T47D (cell line): ENCODE data around the gene DAB2IP.
A peak's percentile ranks its signal among the peaks of the same experiment; 100 is the strongest.

ENCODE experiments used
- DNase-seq, 2 experiments: peaks; one replicate each; pipeline versions ENCODE4 v3.0.0 to v3.0.0-alpha.2; 2011 to 2012; ENCODE audit warnings: low read depth in 1 of 2, low spot score in 1 of 2
- JUND ChIP-seq: IDR thresholded peaks from 2 replicates; pipeline ENCODE4 v1.6.1; 2012; ENCODE audit warnings: low read depth
- in situ Hi-C: cut with HindIII; loops from 2 replicates; pipeline ENCODE4 v1.10.0; 2016; ENCODE audit warnings: low sequenced_read_pairs, low pct_unique_long_range_greater_than_20kb

The DAB2IP gene

GRCh38 chr9:121750259-121750714, 98.9 kb downstream of the DAB2IP start:
- no peak for TF ChIP-seq JUND
- in situ Hi-C loops = no loop called here
- no peak for DNase-seq

GRCh38 chr9:121750715-121751623, 99.5 kb downstream of the DAB2IP start:
- TF ChIP-seq JUND = no peak
- in situ Hi-C loops = no loop called here
- DNase-seq = peak in 1 of 2 experiments; percentile 47

DNA sequence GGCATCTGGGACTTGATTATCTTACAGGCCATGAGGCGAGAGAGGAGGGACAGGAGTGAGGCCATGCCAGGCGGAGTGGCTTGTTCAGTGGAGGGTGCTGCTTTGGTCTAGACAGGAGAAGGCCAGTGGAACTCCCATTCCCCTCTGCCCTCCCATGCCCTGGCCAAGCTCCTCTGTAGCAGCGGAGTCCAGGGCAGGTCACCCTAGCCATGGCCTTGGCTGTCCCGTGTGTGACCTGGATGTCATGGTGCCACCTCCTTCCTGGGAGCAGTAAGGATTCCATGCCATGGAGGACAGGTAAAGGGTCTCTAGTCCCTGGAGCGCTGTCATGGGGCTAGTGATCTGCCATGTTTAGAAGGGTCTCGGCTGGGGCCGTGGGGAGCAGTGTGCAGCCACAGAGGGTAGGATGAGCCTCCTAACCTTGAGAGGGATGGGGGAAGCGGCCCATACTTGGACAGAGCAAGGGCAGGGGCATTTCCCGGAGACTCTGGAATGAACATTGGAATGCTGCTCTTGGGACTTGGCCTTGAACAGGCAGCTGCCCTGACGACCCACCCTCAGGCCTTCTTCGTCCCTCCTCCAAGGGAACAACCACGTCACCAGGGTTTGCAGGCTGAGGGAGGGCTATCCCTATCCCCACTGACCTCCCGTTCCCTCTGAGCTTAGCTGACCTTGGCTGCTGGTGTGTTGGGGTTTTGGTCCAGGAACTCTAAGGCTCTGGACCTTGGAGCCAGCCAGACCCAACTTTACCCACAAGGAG, 100.4 kb downstream of the DAB2IP start:
- no peak for TF ChIP-seq JUND
- in situ Hi-C loops = no loop called here
- no peak for DNase-seq

GRCh38 chr9:121752929-121753328, 101.5 kb downstream of the DAB2IP start:
- no peak for TF ChIP-seq JUND
- in situ Hi-C loops = no loop called here
- no peak for DNase-seq

GRCh38 chr9:121753802-121754654, 102.6 kb downstream of the DAB2IP start:
- in situ Hi-C loops = no loop called here
- no peak for TF ChIP-seq JUND
- no peak for DNase-seq

GRCh38 chr9:121754655-121755436, 103.4 kb downstream of the DAB2IP start:
- TF ChIP-seq JUND = no peak
- DNase-seq = no peak
- in situ Hi-C loops = no loop called here

DNA sequence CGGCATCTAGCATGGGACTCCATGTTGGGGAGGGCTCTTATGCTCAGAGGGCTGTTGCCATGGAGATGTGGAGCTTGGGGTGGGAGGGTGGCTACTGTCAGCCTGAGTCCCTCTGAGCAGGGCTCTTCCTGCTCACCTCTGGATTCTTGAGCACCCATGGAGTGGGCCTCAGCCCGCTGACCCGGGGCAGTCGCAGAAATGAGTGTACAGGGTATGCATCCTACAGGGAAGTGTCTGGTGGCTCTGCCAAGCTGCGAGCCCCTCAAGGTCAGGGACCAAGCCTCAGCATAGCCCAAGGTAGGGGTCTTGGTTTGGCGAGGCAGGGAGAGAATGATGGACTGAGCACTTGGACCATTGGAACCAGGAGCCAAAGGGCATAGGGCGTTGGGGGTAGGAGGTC, 104.1 kb downstream of the DAB2IP start:
- DNase-seq = no peak
- TF ChIP-seq JUND = no peak
- in situ Hi-C loops = no loop called here

DNA sequence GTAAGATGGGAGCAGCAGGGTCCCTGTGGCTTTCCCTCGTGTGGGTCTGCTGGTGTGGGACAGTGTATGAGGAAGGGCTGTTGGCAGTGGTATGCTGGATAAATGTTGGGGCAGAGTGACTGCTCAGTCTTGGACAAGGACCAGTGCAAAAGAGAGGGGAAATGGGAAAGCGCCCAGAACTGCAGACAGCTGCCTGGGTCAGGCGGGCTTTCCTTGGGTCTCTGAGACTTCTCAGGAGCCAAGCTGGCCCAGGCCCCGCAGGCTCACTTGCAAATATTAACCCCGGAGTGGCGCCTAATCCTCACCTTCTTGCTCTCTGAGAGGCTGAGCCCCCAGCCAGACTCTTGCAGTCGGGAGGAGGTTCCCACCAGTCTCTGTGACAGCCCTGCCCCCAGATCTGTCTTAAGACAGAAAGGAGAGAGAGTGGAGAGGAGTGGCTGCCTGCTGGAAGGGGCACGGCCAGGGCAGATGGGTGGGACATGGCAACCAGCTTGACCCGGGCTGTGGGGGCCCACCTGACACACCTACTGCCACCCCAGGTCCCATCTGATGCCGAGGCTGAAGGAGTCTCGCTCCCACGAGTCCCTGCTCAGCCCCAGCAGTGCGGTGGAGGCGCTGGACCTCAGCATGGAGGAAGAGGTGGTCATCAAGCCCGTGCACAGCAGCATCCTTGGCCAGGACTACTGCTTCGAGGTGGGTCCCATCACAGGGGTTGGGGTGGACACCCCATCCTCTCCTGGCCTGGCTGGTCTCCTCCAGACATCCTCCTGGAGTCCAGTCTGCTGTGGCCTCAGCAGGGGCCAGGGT, 105.2 kb downstream of the DAB2IP start:
- in situ Hi-C loops = no loop called here
- TF ChIP-seq JUND = no peak
- DNase-seq = no peak

DNA sequence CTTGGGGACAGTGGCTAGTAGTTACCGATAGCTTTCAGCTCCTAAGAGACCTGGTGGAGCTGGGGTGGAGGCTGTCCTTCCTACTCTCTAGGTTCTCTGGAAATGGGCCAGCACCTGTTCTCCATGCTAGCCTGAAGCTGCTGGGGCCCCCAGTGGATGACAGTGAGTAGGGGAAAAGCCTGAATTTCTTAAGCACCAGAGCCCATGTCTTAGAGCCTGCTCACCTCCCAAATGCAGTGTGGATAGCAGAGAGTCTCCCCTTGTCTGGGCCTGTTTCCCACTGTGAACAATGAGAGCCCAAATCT, 105.8 kb downstream of the DAB2IP start:
- DNase-seq = no peak
- in situ Hi-C loops = no loop called here
- TF ChIP-seq JUND = no peak

DNA sequence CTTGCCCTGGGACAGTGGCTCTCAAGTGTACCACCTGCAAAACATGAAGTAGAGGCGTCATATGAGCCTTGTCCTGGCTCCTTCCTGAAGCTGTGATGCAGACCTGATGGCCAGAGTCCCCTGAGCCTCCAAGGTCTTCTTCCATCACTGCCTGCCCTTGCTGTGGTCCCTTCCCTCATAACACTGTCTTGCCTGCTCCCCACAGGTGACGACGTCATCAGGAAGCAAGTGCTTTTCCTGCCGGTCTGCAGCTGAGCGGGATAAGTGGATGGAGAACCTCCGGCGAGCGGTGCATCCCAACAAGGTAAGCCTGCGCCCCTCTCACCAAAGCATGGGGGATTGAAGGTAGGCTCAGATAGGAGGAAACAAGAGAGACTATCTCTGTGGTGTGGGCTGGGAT, 107.3 kb downstream of the DAB2IP start:
- in situ Hi-C loops = no loop called here
- no peak for DNase-seq
- TF ChIP-seq JUND = no peak

DNA sequence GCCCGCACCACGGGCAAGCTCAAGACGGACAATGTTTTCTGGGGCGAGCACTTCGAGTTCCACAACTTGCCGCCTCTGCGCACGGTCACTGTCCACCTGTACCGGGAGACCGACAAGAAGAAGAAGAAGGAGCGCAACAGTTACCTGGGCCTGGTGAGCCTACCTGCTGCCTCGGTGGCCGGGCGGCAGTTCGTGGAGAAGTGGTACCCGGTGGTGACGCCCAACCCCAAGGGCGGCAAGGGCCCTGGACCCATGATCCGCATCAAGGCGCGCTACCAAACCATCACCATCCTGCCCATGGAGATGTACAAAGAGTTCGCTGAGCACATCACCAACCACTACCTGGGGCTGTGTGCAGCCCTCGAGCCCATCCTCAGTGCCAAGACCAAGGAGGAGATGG, 108.6 kb downstream of the DAB2IP start:
- no peak for DNase-seq
- in situ Hi-C loops = no loop called here
- no peak for TF ChIP-seq JUND
